K562 (cell line): ENCODE measurements around the gene FRG1. TPM values are rescaled to one million over a fixed set of nuclear protein-coding genes. Genes with fewer than 3 reads are reported as not detected.

Source experiments
- BRCA1 ChIP-seq, 2 experiments: fragments of 450-650 bp in 1 of 2; sonication (generic) in 1 of 2; formaldehyde crosslinking in 1 of 2; IDR thresholded peaks; 2 replicates each; pipeline versions ENCODE4 v1.5.0 to v1.6.1; 2017 to 2020; ENCODE audit warnings: mild to moderate bottlenecking in 1 of 2, missing genetic modification reagents in 1 of 2
- CHAMP1 ChIP-seq: fragments of 450-650 bp; IDR thresholded peaks from 2 replicates; pipeline ENCODE4 v1.6.1; 2016; ENCODE audit warnings: mild to moderate bottlenecking
- CLOCK ChIP-seq: fragments of 250-450 bp; sonication (Bioruptor Pico); IDR thresholded peaks from 2 replicates; pipeline ENCODE4 v1.4.0; 2020; ENCODE audit warnings: mild to moderate bottlenecking, moderate library complexity, borderline replicate concordance
- ELF4 ChIP-seq: fragments of 450-650 bp; formaldehyde crosslinking; IDR thresholded peaks from 2 replicates; pipeline ENCODE4 v1.4.0; 2022; ENCODE audit warnings: missing genetic modification characterization
- EP300 ChIP-seq: IDR thresholded peaks from 2 replicates; pipeline ENCODE4 v1.6.1; 2012; ENCODE audit warnings: low read length, improper control_type of control experiment
- MAFK ChIP-seq: IDR thresholded peaks from 2 replicates; pipeline ENCODE4 v1.6.1; 2011; ENCODE audit warnings: low read length, improper control_type of control experiment
- MYBL2 ChIP-seq, 2 experiments: fragments of 450-650 bp in 1 of 2; sonication (generic) in 1 of 2; formaldehyde crosslinking in 1 of 2; IDR thresholded peaks; 2 replicates each; pipeline versions ENCODE4 v1.6.1 to v1.8.1; 2017 to 2022; ENCODE audit warnings: borderline replicate concordance in 1 of 2, inconsistent platforms in 1 of 2, low read depth in 1 of 2, mild to moderate bottlenecking in 1 of 2, missing genetic modification reagents in 1 of 2, moderate library complexity in 1 of 2
- ZNF407 ChIP-seq: fragments of 450-650 bp; IDR thresholded peaks from 2 replicates; pipeline ENCODE4 v1.6.1; 2016; ENCODE audit warnings: low read depth
- ZNF778 ChIP-seq: fragments of 450-650 bp; formaldehyde crosslinking; IDR thresholded peaks from 2 replicates; pipeline ENCODE4 v1.4.0; 2020; ENCODE audit warnings: mild to moderate bottlenecking, moderate library complexity
- polyA plus RNA-seq, 8 experiments: library from polyadenylated mRNA; depleted of rRNA in 4 of 8; stranded (reverse) in 5 of 8; unstranded in 3 of 8; fragments of >200 nt; fragmentation: Nextera tagmentation in 2 of 8; fragmentation: Illumina TruSeq in 1 of 8; extraction: Ambion mirVana in 2 of 8; extraction: Trizol in 1 of 8; gene quantifications; 2 replicates each; pipeline versions ENCODE4 v1.2.1 to v1.2.3, GENCODE V29; 2011 to 2014; ENCODE audit warnings: inconsistent platforms in 1 of 8, missing spikeins in 1 of 8
- total RNA-seq, 7 experiments: library from RNA; depleted of rRNA in 6 of 7; stranded (reverse); fragments of >200 nt in 6 of 7; fragmentation: Illumina TruSeq in 2 of 7; extraction: Trizol in 2 of 7; gene quantifications; 2 replicates each; pipeline versions ENCODE4 v1.2.1 to v1.2.3, GENCODE V29; 2011 to 2021; ENCODE audit warnings: low replicate concordance in 1 of 7

FRG1 gene
- total and polyA plus RNA-seq, 9 of the 15 experiments (the other 6 are each of a cell fraction or from before 2014, with no cell fraction given) = 36.4 to 203 (median 112) TPM

- TF ChIP-seq ZNF407 = peak; percentile 99
- 0 out of 2 replicates have a peak, but pooled peaks have one; percentile 27 for TF ChIP-seq MAFK
- peak; percentile 95 for TF ChIP-seq ELF4 (CRISPR knock-in tag)
- TF ChIP-seq CHAMP1 = peak; percentile 95
- TF ChIP-seq ZNF778 = no peak
- TF ChIP-seq CLOCK (CRISPR knock-in tag) = no peak
- TF ChIP-seq MYBL2 (IDR thresholded peaks at IDR 0.05; ENCODE audit: low read depth) = no peak
- TF ChIP-seq MYBL2 (CRISPR knock-in tag; IDR thresholded peaks at IDR 0.05; ENCODE audit: borderline replicate concordance) = no peak
- TF ChIP-seq EP300 = no peak
- no peak for TF ChIP-seq BRCA1 (IDR thresholded peaks at IDR 0.05)
- TF ChIP-seq BRCA1 (CRISPR knock-in tag; IDR thresholded peaks at IDR 0.05) = no peak
Measured at GRCh38 chr4:189940178-189941004, at the start of gene FRG1 (continued).
